HepG2 (cell line): ENCODE measurements around the gene PTBP2. TPM values are rescaled to one million over a fixed set of nuclear protein-coding genes. Genes with fewer than 3 reads are reported as not detected.

Experiments
- ATAC-seq: fragments of 200-7000 bp; cut with Tn5 transposase; 3 replicates; pipeline ENCODE4 v1.9.1; 2020; ENCODE audit warnings: mild to moderate bottlenecking, moderate library complexity
- BruUV-seq: library from RNA; stranded (reverse); fragments of 400-500 nt; replicated peaks from 2 replicates; lab custom pipeline; 2021; lab: Mats Ljungman, UMichigan
- CTCF ChIA-PET: fragments of 300-600 bp; formaldehyde crosslinking; extraction: SDS; loops from one replicate; lab custom pipeline; 2021; ENCODE audit warnings: low total read pairs, inconsistent platforms, low intra/inter-chr PET ratio; lab: Yijun Ruan, JAX
- POLR2A ChIA-PET: fragments of 350-600 bp; sonication (Branson Sonifier 250); formaldehyde crosslinking; loops from one replicate; lab custom pipeline; 2020; ENCODE audit warnings: antibody characterized with exemption, inconsistent platforms; lab: Yijun Ruan, JAX
- DNase-seq: peaks from one replicate; pipeline ENCODE4 v3.0.0-alpha.2; 2015; ENCODE audit warnings: low spot score
- FAIRE-seq: peaks from 3 replicates; lab custom pipeline; 2011; peaks lifted over from hg19 to GRCh38; lab: Jason Lieb, UNC
- H2AFZ ChIP-seq: one replicate; pipeline ENCODE4 v1.6.1; 2011; ENCODE audit warnings: low read length, inconsistent platforms
- H3K27ac ChIP-seq: fragments of 300-600 bp; 3 replicates; pipeline ENCODE4 v1.8.0; 2011; ENCODE audit warnings: mixed run types, mild to moderate bottlenecking, mixed read lengths, low read length, inconsistent platforms; ENCODE audit not compliant: insufficient read depth; ENCODE audit errors: extremely low read length
- H3K27me3 ChIP-seq, 2 experiments: fragments of 200-600 bp in 1 of 2; 2 replicates in 1 of 2; 3 replicates in 1 of 2; pipeline versions ENCODE4 v1.6.0 to v1.8.0; 2011; ENCODE audit warnings: low read length in 2 of 2, mild to moderate bottlenecking in 2 of 2, moderate library complexity in 2 of 2, inconsistent platforms in 1 of 2; ENCODE audit not compliant: insufficient read depth in 2 of 2, control insufficient read depth in 1 of 2
- H3K36me3 ChIP-seq, 2 experiments: fragments of 200-600 bp in 1 of 2; replicated peaks in 1 of 2; 2 replicates in 1 of 2; 3 replicates in 1 of 2; pipeline versions ENCODE4 v1.5.1 to v1.8.0; 2011; ENCODE audit warnings: low read length in 2 of 2, inconsistent platforms in 1 of 2; ENCODE audit not compliant: insufficient read depth in 2 of 2, control insufficient read depth in 1 of 2
- H3K4me1 ChIP-seq: 2 replicates; pipeline ENCODE4 v1.5.1; 2012; ENCODE audit warnings: low read length, inconsistent platforms; ENCODE audit not compliant: insufficient read depth
- H3K4me2 ChIP-seq: 2 replicates; pipeline ENCODE4 v1.6.0; 2011; ENCODE audit warnings: low read depth, low read length, inconsistent platforms
- H3K4me3 ChIP-seq, 3 experiments: fragments of 200-600 bp in 1 of 3; sonication (generic), shearing (Covaris generic) in 1 of 3; replicated peaks in 1 of 3; 2 replicates each; pipeline ENCODE4 v1.5.1; 2011 to 2016; ENCODE audit warnings: low read length in 3 of 3, inconsistent platforms in 2 of 3, low read depth in 2 of 3, mild to moderate bottlenecking in 2 of 3, control low read depth in 1 of 3, mixed read lengths in 1 of 3; ENCODE audit not compliant: insufficient read depth in 1 of 3
- H3K79me2 ChIP-seq: one replicate; pipeline ENCODE4 v1.6.1; 2011; ENCODE audit warnings: low read length, inconsistent platforms; ENCODE audit not compliant: insufficient read depth
- H3K9ac ChIP-seq: 2 replicates; pipeline ENCODE4 v1.6.0; 2011; ENCODE audit warnings: mild to moderate bottlenecking, low read depth, low read length, inconsistent platforms; ENCODE audit not compliant: insufficient read depth
- H3K9me3 ChIP-seq: 2 replicates; pipeline ENCODE4 v1.5.1; 2012; ENCODE audit warnings: mild to moderate bottlenecking, low read length
- H4K20me1 ChIP-seq: 2 replicates; pipeline ENCODE4 v1.6.0; 2011; ENCODE audit warnings: inconsistent platforms, mild to moderate bottlenecking, low read length, moderate library complexity; ENCODE audit not compliant: insufficient read depth
- AGO2 ChIP-seq: fragments of 200-400 bp; formaldehyde crosslinking; optimal IDR thresholded peaks from 2 replicates; pipeline ENCODE3; 2017; ENCODE audit warnings: mild to moderate bottlenecking, low read depth, low read length, moderate library complexity
- ATF7-NPFF ChIP-seq: sonication (generic); formaldehyde crosslinking; IDR thresholded peaks from 2 replicates; pipeline ENCODE4 v1.8.1; 2023; ENCODE audit warnings: mild to moderate bottlenecking, low read depth, missing genetic modification reagents, moderate library complexity
- CC2D1A ChIP-seq: sonication (generic); formaldehyde crosslinking; IDR thresholded peaks from 2 replicates; pipeline ENCODE4 v1.8.1; 2023; ENCODE audit warnings: mild to moderate bottlenecking, missing genetic modification reagents
- CEBPB ChIP-seq: IDR thresholded peaks from 2 replicates; pipeline ENCODE4 v1.6.1; 2011; ENCODE audit warnings: low read depth, low read length, improper control_type of control experiment, borderline replicate concordance
- DMAP1 ChIP-seq: IDR thresholded peaks from 2 replicates; pipeline ENCODE4 v1.6.1; 2016
- EEA1 ChIP-seq: sonication (generic); formaldehyde crosslinking; IDR thresholded peaks from 2 replicates; pipeline ENCODE4 v1.5.1; 2020; ENCODE audit warnings: mild to moderate bottlenecking, missing genetic modification reagents, borderline replicate concordance
- FOXK2 ChIP-seq: fragments of 450-650 bp; IDR thresholded peaks from 2 replicates; pipeline ENCODE4 v1.6.1; 2016
- PBX3 ChIP-seq: sonication (generic); formaldehyde crosslinking; IDR thresholded peaks from 2 replicates; pipeline ENCODE4 v1.8.1; 2023; ENCODE audit warnings: missing genetic modification reagents, inconsistent platforms, borderline replicate concordance
- RBM39 ChIP-seq: fragments of 200-400 bp; formaldehyde crosslinking; IDR thresholded peaks from one replicate; pipeline ENCODE4 v1.6.1; 2018; ENCODE audit warnings: antibody characterized with exemption, mild to moderate bottlenecking, low read depth, low read length; ENCODE audit not compliant: poor library complexity, severe bottlenecking
- SMAD3 ChIP-seq: sonication (generic); formaldehyde crosslinking; IDR thresholded peaks from 2 replicates; pipeline ENCODE4 v1.4.0; 2020; ENCODE audit warnings: missing genetic modification reagents
- TMF1 ChIP-seq: sonication (generic); formaldehyde crosslinking; IDR thresholded peaks from 2 replicates; pipeline ENCODE4 v1.8.1; 2022; ENCODE audit warnings: low read depth, missing genetic modification reagents
- ZNF460 ChIP-seq: sonication (generic); formaldehyde crosslinking; IDR thresholded peaks from 2 replicates; pipeline ENCODE4 v1.5.1; 2020; ENCODE audit warnings: missing genetic modification reagents, mild to moderate bottlenecking, borderline replicate concordance
- ZNF567 ChIP-seq: sonication (generic); formaldehyde crosslinking; IDR thresholded peaks from 2 replicates; pipeline ENCODE4 v1.8.1; 2023; ENCODE audit warnings: mild to moderate bottlenecking, missing genetic modification reagents, borderline replicate concordance
- ZNF670 ChIP-seq: sonication (generic); formaldehyde crosslinking; IDR thresholded peaks from 2 replicates; pipeline ENCODE4 v1.8.0; 2022; ENCODE audit warnings: mild to moderate bottlenecking, missing genetic modification reagents, borderline replicate concordance
- ZUFSP ChIP-seq: sonication (generic); formaldehyde crosslinking; IDR thresholded peaks from 2 replicates; pipeline ENCODE4 v1.9.0; 2021; ENCODE audit warnings: missing genetic modification reagents, mild to moderate bottlenecking, borderline replicate concordance
- WGBS: methylation state at CpG from one replicate; pipeline ENCODE4 v1.1.6; 2017; ENCODE audit warnings: low lambda C conversion rate; 5-methylcytosine and 5-hydroxymethylcytosine counted together
- in situ Hi-C: cut with HindIII; loops from 2 replicates; pipeline ENCODE4 v1.10.0; 2017; ENCODE audit warnings: low pct_unique_long_range_greater_than_20kb; ENCODE audit not compliant: extremely low pct_ligation_motif_present
- intact Hi-C: fragments of 100-400 bp; cut with micrococcal nuclease; formaldehyde crosslinking; loops from one replicate; pipeline ENCODE4 v1.10.0; 2022; ENCODE audit not compliant: unreplicated experiment
- polyA plus RNA-seq, 8 experiments: library from polyadenylated mRNA; depleted of rRNA in 3 of 8; stranded (reverse) in 7 of 8; unstranded in 1 of 8; fragments of >200 nt; fragmentation: Illumina TruSeq in 4 of 8; extraction: Trizol in 4 of 8; gene quantifications; 2 replicates each; pipeline versions ENCODE4 v1.2.1 to v1.2.3, GENCODE V29; 2011 to 2016; ENCODE audit warnings: low read depth in 4 of 8, missing spikeins in 1 of 8, mixed read lengths in 1 of 8; ENCODE audit not compliant: insufficient read depth in 1 of 8
- total RNA-seq, 5 experiments: library from RNA; depleted of rRNA; stranded (reverse); fragments of >200 nt; fragmentation: Illumina TruSeq; extraction: Trizol; gene quantifications; 2 replicates each; pipeline ENCODE4 v1.2.3, GENCODE V29; 2016; ENCODE audit warnings: low read depth in 1 of 5
- TF ChIP-seq, protein P1 (sequence below): IDR thresholded peaks from 2 replicates; pipeline ENCODE4 v1.6.1; 2012; ENCODE audit warnings: low read depth, low read length, improper control_type of control experiment
- TF ChIP-seq, protein P2 (sequence below): sonication (generic); formaldehyde crosslinking; IDR thresholded peaks from 2 replicates; pipeline ENCODE4 v1.8.0; 2022; ENCODE audit warnings: low read depth, missing genetic modification reagents

The PTBP2 gene
- total and polyA plus RNA-seq, 2 of the 13 experiments (the other 11 are each of a cell fraction or from before 2014, with no cell fraction given): 10.5 to 14.1 TPM

GRCh38 chr1:96698342-96698983 lies 23.1 kb upstream of the PTBP2 start:
- no peak overlapping the region for H3K9ac ChIP-seq
- H3K79me2 ChIP-seq: no peaks in the 10 kb centered on the region
- no peak overlapping the region for H2AFZ ChIP-seq
- H3K4me2 ChIP-seq: no peak overlapping the region
- no peak overlapping the region for H3K27ac ChIP-seq
- WGBS: 42% methylated on average over 5 of the region's 5 CpGs
- H3K4me3 ChIP-seq: no peak overlapping the region
- intact Hi-C loops (no loop called here), in situ Hi-C loops (loop anchor here (10.0 kb wide), 1 partner anchor 56 kb away; no protein-coding TSS in a partner anchor)
- H3K27me3 ChIP-seq: no peaks in the 10 kb centered on the region
- ATAC-seq: no peak
- BruUV-seq: no TSS peak
- no peaks in the 10 kb centered on the region for H4K20me1 ChIP-seq
- CTCF ChIA-PET: no interaction called here
- peaks cover 6% of the 10 kb centered on the region; the same call in 1 of the 2 replicates for H3K4me1 ChIP-seq
- POLR2A ChIA-PET: no interaction called here
- no peak for TF ChIP-seq PBX3 (CRISPR knock-in tag)
- TF ChIP-seq, protein P1, sequence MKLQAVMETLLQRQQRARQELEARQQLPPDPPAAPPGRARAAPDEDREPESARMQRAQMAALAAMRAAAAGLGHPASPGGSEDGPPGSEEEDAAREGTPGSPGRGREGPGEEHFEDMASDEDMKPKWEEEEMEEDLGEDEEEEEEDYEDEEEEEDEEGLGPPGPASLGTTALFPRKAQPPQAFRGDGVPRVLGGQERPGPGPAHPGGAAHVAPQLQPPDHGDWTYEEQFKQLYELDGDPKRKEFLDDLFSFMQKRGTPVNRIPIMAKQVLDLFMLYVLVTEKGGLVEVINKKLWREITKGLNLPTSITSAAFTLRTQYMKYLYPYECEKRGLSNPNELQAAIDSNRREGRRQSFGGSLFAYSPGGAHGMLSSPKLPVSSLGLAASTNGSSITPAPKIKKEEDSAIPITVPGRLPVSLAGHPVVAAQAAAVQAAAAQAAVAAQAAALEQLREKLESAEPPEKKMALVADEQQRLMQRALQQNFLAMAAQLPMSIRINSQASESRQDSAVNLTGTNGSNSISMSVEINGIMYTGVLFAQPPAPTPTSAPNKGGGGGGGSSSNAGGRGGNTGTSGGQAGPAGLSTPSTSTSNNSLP: no peak
- no peak for TF ChIP-seq ZNF567 (CRISPR knock-in tag)
- TF ChIP-seq ATF7-NPFF (CRISPR knock-in tag): no peak
- no peak for TF ChIP-seq ZUFSP (CRISPR knock-in tag)
- TF ChIP-seq EEA1: no peak
- TF ChIP-seq ZNF670 (CRISPR knock-in tag): no peak
- TF ChIP-seq AGO2: no peak
- TF ChIP-seq FOXK2: no peak
- no peak for TF ChIP-seq TMF1
- no peak for TF ChIP-seq DMAP1 (CRISPR knock-in tag)
- TF ChIP-seq RBM39: no peak
- no peak for TF ChIP-seq CEBPB
- TF ChIP-seq CC2D1A (CRISPR knock-in tag): no peak
- TF ChIP-seq, protein P2, sequence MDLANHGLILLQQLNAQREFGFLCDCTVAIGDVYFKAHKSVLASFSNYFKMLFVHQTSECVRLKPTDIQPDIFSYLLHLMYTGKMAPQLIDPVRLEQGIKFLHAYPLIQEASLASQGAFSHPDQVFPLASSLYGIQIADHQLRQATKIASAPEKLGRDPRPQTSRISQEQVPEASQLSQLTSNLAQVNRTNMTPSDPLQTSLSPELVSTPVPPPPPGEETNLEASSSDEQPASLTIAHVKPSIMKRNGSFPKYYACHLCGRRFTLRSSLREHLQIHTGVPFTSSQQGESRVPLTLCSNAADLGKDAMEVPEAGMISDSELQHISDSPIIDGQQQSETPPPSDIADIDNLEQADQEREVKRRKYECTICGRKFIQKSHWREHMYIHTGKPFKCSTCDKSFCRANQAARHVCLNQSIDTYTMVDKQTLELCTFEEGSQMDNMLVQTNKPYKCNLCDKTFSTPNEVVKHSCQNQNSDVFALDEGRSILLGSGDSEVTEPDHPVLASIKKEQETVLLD (CRISPR knock-in tag): no peak
- TF ChIP-seq ZNF460 (CRISPR knock-in tag): no peak
- TF ChIP-seq SMAD3 (CRISPR knock-in tag): no peak
- H3K9me3 ChIP-seq: no peaks in the 10 kb centered on the region
- no peak for DNase-seq
- FAIRE-seq: no peak
- no peaks in the 10 kb centered on the region for H3K36me3 ChIP-seq
